GM12875 (cell line): Measurements from ENCODE around the gene PPP1R27.
A peak's percentile ranks its signal among the peaks of the same experiment; 100 is the strongest.

ENCODE experiments used
- H3K4me3 ChIP-seq: one replicate; pipeline ENCODE4 v1.5.1; 2011; ENCODE audit warnings: low read depth, low read length, control low read depth
- TF ChIP-seq, protein P1 (sequence below): IDR thresholded peaks from 2 replicates; pipeline ENCODE4 v1.5.1; 2011; ENCODE audit warnings: low read depth, mild to moderate bottlenecking, control low read depth, inconsistent platforms, low read length, moderate library complexity, borderline replicate concordance; ENCODE audit not compliant: insufficient read depth

Gene PPP1R27

DNA sequence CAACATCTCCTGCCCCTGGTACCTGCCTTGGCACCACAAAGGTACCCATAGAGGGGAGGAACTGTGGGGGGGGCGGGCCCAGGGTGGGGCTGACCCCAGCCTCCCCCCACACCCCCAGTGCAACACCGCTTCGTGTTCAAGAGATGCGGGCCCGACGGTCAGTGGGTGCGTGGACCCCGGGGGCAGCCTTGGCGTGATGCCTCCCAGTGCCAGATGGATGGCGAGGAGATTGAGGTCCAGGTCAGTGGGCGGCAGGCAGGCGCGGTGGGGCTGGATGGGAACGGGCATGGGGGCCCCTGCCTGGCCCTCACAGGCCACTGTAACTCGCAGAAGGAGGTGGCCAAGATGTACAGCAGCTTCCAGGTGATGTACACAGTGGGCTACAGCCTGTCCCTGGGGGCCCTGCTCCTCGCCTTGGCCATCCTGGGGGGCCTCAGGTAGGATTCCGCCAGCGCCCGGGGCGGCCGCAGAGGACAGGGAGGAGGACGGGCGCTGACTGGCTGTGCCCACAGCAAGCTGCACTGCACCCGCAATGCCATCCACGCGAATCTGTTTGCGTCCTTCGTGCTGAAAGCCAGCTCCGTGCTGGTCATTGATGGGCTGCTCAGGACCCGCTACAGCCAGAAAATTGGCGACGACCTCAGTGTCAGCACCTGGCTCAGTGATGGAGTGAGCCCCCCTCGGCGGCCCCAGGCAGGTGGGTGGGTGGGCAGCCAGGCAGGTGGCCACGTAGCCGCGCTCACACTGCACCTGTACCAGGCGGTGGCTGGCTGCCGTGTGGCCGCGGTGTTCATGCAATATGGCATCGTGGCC lies 23.8 kb downstream of the PPP1R27 start:
- TF ChIP-seq, protein P1, sequence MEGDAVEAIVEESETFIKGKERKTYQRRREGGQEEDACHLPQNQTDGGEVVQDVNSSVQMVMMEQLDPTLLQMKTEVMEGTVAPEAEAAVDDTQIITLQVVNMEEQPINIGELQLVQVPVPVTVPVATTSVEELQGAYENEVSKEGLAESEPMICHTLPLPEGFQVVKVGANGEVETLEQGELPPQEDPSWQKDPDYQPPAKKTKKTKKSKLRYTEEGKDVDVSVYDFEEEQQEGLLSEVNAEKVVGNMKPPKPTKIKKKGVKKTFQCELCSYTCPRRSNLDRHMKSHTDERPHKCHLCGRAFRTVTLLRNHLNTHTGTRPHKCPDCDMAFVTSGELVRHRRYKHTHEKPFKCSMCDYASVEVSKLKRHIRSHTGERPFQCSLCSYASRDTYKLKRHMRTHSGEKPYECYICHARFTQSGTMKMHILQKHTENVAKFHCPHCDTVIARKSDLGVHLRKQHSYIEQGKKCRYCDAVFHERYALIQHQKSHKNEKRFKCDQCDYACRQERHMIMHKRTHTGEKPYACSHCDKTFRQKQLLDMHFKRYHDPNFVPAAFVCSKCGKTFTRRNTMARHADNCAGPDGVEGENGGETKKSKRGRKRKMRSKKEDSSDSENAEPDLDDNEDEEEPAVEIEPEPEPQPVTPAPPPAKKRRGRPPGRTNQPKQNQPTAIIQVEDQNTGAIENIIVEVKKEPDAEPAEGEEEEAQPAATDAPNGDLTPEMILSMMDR, result no peak
- no peak overlapping the region for H3K4me3 ChIP-seq

DNA sequence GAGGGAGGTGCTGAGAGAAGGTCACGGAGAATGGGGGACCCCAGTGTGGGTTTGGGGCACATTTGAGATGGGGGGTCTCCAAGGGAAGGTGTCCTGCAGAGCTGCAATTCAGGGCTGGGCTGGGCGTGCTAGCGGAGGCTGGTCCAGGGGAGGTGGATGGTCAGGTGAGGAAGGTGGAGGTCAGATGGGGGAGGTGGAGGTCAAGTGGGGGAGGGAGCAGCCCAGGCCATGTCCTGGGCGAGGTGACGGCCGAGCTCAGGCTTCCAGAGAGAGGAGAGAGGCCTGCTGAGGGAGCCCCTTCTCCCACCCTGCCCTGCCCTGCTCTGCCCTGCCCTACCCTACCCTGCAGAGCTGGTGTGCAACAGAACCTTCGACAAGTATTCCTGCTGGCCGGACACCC lies 24.4 kb downstream of the PPP1R27 start:
- TF ChIP-seq, protein P1, result no peak
- H3K4me3 ChIP-seq, result no peak overlapping the region

DNA sequence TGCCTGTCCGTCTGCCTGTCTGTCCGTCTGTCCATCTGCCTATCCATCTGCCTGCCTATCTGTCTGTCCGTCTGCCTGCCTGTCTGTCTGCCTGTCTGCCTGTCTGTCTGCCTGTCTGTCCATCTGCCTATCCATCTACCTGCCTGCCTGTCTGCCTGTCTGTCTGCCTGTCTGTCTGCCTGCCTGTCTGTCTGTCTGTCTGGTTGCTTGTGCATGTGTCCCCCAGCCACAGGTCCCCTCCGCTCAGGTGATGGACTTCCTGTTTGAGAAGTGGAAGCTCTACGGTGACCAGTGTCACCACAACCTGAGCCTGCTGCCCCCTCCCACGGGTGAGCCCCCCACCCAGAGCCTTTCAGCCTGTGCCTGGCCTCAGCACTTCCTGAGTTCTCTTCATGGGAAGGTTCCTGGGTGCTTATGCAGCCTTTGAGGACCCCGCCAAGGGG lies 25.3 kb downstream of the PPP1R27 start:
- TF ChIP-seq, protein P1, result no peak
- no peak overlapping the region for H3K4me3 ChIP-seq

DNA sequence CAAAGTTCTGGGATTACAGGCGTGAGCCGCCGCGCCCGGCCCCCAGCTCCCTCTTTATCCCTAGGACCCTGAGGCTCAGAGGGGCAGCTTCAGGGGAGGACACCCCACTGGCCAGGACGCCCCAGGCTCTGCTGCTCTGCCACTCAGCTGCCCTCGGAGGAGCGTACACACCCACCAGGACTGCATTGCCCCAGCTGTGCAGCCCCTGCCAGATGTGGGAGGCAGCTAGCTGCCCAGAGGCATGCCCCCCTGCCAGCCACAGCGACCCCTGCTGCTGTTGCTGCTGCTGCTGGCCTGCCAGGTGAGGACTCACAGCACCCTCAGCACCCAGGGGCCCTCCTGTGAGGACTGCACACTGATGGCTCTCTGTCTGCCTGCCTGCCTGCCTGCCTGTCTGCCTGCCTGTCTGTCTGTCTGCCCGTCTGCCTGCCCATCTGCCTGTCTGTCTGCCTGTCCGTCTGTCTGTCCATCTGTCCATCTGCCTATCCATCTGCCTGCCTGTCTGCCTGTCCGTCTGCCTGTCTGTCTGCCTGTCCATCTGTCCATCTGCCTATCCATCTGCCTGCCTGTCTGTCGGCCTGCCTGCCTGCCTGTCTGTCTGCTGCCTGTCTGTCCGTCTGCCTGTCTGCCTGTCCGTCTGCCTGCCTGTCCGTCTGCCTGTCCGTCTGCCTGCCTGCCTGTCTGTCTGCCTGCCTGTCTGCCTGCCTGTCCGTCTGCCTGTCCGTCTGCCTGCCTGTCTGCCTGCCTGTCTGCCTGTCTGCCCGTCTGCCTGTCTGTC lies 25.9 kb downstream of the PPP1R27 start:
- H3K4me3 ChIP-seq, result no peak overlapping the region
- TF ChIP-seq, protein P1, result peak; percentile 25; the same call in 1 of the 2 replicates

DNA sequence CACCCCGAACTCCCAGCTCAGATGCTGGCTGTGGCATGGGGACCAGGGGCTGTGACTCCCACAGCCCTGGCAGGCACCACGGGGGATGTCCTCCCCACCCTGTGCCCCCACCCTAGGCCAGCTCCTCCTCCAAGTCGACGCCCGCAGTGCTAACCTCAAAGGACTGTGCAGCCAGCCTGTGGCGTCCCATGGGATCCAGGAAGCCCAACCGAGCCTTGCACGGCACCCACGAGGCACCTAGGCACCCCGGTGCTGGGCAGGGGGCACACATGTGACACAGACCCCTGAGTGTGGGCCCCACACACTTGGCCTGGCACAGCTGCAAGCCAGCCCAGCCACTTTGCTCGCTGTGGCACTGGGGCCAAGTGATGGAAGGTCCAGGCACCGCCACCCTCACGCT lies 27.0 kb downstream of the PPP1R27 start:
- H3K4me3 ChIP-seq, result no peak overlapping the region

DNA sequence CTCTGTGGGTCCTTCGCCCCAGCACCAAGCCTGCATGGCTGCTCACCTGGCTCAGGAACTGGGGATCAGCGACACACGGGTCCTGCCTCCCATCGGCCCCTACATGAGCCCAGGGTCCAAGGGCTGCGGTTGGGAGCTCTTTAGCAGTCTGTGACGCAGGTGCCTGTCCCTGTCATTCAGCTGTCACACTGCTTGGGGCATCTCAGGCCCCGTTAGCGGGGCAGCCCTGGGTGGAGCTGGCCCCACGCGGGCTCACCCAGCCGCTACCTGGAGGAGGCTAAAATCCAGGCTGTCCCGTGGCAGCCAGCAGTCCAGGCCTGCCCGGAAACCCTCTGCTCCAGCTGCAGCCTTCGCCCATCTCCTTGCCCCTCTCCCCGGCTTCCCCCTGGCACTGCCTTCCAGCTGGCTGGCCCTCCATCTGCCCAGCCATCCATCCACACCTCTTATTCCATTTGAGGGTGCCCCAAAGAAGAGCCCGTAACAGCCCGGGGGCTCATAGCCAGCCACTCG lies 27.6 kb downstream of the PPP1R27 start:
- TF ChIP-seq, protein P1, result no peak
- no peak overlapping the region for H3K4me3 ChIP-seq

More for the DNA sequence above, 27.0 kb downstream of the PPP1R27 start:
- TF ChIP-seq, protein P1, result no peak
